GM19452 (cell line): ENCODE results near the gene BTBD7.

Experiments
- ATAC-seq: cut with Tn5 transposase; IDR thresholded peaks from one replicate; pipeline ENCODE4 v1.9.1; 2021; ENCODE audit not compliant: unreplicated experiment

Gene BTBD7

DNA sequence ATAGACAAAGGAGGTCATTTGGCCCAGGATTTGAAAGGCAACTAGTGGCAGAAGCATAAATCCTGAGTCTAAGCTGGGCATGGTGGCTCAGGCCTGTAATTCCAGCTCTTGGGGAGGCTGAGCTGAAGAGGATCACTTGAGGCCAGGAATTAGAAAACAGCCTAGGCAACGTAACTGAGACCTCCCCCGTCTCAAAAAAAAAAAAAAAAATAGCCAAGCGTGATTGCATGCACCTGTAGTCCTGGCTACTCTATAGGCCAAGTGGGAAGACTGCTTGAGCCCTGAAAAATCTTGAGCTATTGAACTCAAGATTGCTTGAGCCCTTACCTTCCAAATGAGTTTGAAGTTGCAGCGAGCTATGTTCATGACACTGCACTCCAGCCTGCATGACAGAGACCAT is 133.8 kb downstream of the BTBD7 start:
- no peak for ATAC-seq

- no peak for ATAC-seq
Observed at GRCh38 chr14:93195316-93195999, 137.4 kb downstream of the BTBD7 start.
